Erythroblast (primary cell): Measurements from ENCODE around the gene RPS6KA2.

Experiments used
- GATA1 ChIP-seq: IDR thresholded peaks from 2 replicates; pipeline ENCODE4 v1.6.1; 2011; ENCODE audit warnings: low read depth, mild to moderate bottlenecking, control low read depth, low read length, moderate library complexity
- POLR2A ChIP-seq: IDR thresholded peaks from 2 replicates; pipeline ENCODE4 v1.6.1; 2011; ENCODE audit warnings: mild to moderate bottlenecking, low read length

GRCh38 chr6:166527849-166528248, 99.2 kb downstream of the RPS6KA2 start:
- TF ChIP-seq POLR2A (no peak), GATA1 (no peak)
